Spleen (tissue), 7 donors: ENCODE results near the gene NPTX1.

Experiments
- POLR2A ChIP-seq, 3 donors: fragments of 450-650 bp; IDR thresholded peaks; one replicate each; pipeline ENCODE4 v1.5.1; 2017; ENCODE audit warnings: antibody characterized with exemption in 3 of 3, mild to moderate bottlenecking in 1 of 3
- POLR2AphosphoS5 ChIP-seq, 3 donors: sonication (generic); formaldehyde crosslinking; IDR thresholded peaks; one replicate each; pipeline ENCODE4 v1.5.1; 2017; ENCODE audit warnings: antibody characterized with exemption in 3 of 3
- TF ChIP-seq, protein P1 (sequence below), 11 experiments: fragments of 200-600 bp in 7 of 11; fragments of 450-650 bp in 4 of 11; sonication (generic) in 4 of 11; IDR thresholded peaks in 8 of 11; conservative IDR thresholded peaks in 3 of 11; 1 replicate in 7 of 11; 2 replicates in 4 of 11; pipeline versions ENCODE4 v1.4.0 to v1.8.0; 2016 to 2021; ENCODE audit warnings: antibody characterized with exemption in 11 of 11, inconsistent platforms in 4 of 11, mild to moderate bottlenecking in 1 of 11
- donor health status: DM: no; HTN: no; CAD: no; lungs with moderate emphysema.
- donor health status: DM: no; HTN: no; CAD: no.
- donor health status: DM: no; HTN: no; CAD: no.

DNA sequence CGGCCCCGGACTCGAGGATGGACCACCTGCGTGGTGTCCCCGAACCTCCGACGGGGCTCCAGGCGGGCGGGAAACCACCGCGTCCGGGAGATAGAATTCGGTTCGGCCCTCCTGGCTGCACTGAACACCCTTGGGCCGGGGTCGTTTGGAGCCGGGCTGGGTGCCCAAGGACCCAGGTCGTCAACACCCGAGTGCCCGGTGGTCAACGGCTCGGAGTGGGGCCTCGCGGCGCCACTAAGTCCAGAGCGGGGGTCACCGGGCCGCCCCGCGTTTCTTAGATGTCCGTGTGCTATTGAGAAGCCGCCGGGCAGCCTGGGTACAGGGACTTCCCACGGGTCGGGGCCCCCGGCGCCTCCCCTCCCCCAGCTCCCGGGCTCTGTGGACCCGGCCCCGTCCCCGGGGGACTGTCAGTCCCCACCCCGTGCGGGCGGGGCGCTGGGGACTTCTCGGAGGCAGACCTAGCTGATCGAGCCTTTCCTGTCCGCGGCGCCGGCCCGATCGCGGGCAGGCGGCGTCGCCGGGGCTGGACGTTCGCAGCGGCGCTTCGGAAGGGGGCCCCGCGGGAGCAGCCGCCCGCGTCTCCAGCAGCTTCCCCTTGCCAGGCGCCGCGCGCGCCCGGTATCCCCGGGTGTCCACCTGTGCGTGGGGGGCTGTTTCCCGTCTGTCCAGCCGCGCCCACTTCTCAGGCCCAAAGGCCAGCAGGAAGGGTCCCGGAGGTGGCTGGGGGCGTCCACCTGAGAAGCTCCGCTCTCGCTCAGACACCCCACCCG, 655 bp upstream of the NPTX1 start:
- TF ChIP-seq POLR2AphosphoS5 (IDR thresholded peaks at IDR 0.05) (no peak), POLR2A (IDR thresholded peaks at IDR 0.05) (no peak)
- TF ChIP-seq, protein P1, sequence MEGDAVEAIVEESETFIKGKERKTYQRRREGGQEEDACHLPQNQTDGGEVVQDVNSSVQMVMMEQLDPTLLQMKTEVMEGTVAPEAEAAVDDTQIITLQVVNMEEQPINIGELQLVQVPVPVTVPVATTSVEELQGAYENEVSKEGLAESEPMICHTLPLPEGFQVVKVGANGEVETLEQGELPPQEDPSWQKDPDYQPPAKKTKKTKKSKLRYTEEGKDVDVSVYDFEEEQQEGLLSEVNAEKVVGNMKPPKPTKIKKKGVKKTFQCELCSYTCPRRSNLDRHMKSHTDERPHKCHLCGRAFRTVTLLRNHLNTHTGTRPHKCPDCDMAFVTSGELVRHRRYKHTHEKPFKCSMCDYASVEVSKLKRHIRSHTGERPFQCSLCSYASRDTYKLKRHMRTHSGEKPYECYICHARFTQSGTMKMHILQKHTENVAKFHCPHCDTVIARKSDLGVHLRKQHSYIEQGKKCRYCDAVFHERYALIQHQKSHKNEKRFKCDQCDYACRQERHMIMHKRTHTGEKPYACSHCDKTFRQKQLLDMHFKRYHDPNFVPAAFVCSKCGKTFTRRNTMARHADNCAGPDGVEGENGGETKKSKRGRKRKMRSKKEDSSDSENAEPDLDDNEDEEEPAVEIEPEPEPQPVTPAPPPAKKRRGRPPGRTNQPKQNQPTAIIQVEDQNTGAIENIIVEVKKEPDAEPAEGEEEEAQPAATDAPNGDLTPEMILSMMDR (IDR thresholded peaks at IDR 0.05 in 8 of 11, conservative IDR thresholded peaks at IDR 0.05 in 3 of 11), result no peak
